HG02610 (cell line): ENCODE data around the gene AMMECR1.
A peak's percentile ranks its signal among the peaks of the same experiment; 100 is the strongest.
"Not testable (repeated sequence)": the region's sequence is repeated elsewhere in the genome, so short reads cannot be mapped to it uniquely, and the experiment has no call there.

Experiments
- ATAC-seq: cut with Tn5 transposase; IDR thresholded peaks from one replicate; pipeline ENCODE4 v1.9.1; 2021; ENCODE audit warnings: mild to moderate bottlenecking, moderate library complexity; ENCODE audit not compliant: unreplicated experiment

Gene AMMECR1

DNA sequence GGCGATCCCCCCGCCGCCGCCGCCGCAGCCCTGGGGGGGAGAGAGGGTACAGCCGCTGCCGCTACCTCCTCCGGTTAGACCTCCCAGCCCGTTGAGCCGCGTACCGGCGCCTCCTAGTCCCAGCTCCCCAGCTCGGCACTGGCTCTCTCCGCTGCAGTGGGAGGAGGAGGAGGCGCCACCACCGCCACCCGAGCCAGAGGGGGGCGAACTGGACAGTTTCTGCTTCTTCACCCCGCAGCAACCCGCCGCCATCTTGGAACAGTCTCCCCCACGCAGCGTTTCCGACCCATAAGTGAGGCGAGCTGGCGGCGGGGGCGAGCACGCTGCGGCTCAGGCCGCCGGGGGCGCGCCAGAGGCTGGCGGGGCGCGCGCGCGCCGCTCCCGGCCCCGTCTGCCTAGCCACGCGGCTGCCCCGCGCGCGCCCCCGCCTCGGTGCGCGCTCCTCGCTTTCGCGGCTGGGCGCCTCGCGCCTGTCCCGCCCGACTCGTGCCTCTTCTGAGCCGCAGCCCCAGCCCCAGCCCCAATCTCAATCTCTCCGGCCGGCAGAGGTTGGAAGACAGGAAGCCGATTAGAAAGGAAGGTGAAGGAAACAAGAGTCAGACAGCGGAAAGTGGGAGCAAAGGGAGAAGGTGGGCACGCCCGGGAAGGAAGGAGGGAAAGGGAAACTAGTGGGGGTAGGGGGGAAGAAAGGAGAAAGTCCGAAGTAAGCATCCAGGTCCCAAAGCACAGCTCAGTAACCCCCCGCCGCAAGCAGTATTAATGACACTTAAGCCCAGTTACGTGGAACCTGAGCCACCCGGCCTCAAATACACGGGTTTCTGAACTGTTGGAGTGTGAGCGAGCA is at the start of gene AMMECR1:
TSS of gene AMMECR1 (minus strand) at position 266 of the 844 bp plus-strand sequence. CDS start at position 252, 14 bp downstream.
- peak; percentile 82 for ATAC-seq

DNA sequence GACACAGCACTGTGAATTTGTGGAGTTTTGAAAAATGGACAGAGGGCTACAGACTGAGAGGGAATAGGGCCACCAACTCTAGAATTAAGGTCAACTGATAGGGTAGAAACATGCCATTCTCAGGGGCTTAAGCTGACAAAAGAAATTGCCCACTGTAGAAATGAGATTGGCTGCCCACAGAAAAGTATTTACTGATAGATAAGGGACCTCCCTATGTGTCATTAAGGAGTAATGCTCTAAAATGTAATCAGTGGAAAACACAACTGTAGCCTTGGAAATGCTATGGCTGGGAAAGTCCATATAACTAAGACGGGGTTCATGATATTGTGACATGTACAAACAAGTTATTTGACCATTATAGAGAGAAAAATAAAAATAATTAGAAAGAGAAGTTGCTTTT is 45.4 kb upstream of the AMMECR1 start:
- no peak for ATAC-seq

DNA sequence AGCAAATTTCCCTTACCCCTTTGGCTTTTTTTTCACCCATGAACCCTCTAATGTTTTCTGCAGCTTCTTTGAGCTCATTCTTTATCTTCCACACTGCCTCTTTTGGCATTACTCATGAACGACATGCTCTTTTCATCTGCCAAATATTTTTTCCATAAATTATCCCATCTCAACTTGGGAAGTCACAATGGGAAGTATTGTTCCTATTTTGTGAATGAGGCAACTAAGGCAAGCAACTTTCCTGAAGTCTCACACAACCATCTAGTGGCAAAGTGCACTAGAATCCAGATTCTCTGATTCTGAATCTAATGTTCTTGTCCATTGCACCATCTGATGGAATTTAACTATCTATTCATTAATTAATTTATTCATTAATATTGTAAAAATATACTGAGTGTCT is 41.4 kb upstream of the AMMECR1 start:
- ATAC-seq = no peak

DNA sequence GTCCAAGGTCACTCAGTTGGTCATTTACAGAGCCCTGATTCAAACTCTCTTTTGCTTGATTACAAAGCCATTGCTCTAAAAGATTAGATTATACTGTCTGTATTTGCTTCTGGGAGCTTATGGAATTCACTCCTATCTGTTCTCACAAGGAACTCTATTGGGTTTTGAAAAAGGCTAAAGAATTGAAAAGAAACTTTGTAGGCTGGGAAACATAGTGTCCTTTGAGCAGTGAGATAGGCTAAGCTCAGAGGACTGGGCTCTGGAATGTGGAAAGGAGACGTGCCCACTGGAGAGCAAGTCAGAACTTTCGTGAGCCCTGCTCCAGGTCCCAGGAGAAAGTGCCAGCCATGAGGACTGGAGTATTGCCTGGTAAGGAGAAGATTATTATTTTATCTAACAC is 40.7 kb upstream of the AMMECR1 start, which contains the start of gene RTL9:
TSS of gene RTL9 (plus strand) at position 301 of the 400 bp plus-strand sequence. CDS start 91,770 bp downstream, outside the sequence.
- ATAC-seq = no peak

DNA sequence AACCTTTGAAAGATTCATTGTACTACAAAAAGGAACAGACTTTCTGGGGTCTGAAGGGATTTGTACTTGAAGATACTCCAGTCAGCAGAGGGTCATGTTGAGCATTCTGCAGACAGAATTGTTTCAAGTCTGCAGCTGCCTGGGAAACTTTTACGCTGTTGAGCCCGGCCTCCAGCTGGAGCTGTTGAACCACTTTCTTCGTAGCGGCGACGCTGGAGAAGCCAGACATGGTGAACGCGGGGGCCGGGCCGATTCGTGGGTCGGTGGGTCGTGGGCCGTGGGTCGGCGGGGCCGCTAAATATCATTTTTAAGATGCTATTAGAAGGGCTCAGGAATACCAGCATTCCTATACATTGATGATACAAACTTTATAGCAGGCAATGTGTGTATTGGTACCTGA is 28.8 kb upstream of the AMMECR1 start:
- no peak for ATAC-seq

DNA sequence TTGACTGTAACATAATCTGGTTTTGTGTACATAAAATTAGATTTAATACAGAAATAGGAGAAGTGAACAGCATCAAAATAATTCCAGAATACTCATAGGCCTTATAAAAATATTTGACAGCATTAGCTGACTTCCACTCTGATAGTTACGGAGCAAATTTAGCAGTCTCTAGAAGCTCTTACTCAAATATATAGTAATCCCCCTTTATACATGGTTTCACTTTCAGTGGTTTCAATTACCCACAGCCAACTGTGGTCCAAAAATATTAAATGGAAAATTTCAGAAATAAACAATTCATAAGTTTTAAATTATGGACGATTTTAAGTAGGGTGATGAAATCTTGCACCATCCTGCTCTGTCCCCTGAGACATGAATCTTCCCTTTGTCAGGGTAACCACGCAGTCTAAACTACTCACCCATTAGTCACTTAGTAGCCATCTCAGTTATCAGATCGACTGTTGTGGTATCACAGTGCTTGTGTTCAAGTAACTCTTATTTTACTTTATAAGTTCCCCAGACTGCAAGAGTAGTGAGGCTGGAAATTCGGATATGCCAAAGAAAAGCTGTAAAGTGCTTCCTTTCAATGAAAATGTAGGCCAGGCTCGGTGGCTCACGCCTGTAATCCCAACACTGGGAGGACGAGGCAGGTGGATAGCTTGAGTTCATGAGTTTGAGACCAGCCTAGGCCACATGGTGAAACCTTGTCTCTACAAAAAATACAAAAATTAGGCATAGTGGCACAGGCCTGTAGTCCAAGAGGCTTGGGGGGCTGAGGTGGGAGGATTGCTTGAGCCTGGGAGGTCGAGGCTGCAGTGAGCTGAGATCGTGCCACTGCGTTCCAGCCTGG is 23.5 kb upstream of the AMMECR1 start:
- peak; percentile 91 for ATAC-seq

DNA sequence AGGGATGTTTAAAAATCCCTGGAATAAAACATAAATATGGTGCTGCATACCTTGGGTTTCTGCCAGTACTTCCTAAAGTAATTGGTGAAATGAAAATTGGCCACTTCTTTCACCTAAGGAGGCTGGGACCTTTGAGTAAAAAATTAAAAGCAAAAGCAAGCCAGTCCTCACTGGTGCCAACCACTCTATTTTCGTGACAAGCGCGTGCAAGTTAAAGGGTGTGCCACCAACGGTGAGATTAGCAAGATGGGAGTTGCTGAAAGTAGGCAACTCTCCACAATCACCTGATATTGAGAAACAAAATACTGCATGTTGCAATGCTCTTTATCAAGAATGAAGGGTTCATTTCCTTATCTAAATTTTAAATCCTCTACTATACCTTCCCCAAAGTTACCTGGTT is 21.1 kb upstream of the AMMECR1 start:
- no peak for ATAC-seq

DNA sequence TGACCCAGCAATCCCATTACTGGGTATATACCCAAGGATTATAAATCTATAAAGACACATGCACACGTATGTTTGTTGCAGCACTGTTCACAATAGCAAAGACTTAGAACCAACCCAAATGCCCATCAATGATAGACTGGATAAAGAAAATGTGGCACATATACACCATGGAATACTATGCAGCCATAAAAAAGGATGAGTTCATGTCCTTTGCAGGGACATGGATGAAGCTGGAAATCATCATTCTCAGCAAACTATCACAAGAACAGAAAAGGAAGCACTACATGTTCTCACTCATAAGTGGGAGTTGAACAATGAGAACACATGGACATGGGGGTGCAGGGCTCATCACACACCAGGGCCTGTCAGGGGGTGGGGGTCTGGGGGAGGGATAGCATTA is 15.6 kb upstream of the AMMECR1 start:
- ATAC-seq = not testable (repeated sequence)

DNA sequence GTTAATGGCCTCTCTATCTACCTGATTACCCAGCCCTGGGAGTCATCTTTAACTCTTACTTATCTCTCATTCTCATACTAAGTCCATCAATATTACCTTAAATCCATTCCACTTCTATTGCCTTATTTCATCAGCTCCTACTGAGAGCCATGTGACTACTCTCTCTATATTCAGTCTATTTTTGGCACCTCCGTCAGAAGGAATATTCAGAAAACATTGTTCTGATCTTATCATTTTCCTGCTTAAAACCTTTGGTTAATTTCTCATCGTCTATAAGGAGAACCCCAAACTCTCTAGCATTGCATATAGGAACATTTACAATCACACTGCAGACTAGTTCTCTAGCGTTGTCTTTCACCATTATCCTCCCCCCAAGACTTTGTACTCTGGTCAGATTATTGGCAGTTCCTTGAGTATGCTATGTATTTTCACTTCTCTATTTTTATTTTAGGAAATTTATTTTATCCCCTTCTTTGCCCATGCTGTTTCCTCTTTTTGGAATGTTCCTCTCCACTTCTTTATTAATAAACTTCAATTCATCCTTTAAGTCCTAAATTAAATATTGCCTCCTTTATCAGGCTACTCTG is 13.7 kb upstream of the AMMECR1 start:
- ATAC-seq = no peak

DNA sequence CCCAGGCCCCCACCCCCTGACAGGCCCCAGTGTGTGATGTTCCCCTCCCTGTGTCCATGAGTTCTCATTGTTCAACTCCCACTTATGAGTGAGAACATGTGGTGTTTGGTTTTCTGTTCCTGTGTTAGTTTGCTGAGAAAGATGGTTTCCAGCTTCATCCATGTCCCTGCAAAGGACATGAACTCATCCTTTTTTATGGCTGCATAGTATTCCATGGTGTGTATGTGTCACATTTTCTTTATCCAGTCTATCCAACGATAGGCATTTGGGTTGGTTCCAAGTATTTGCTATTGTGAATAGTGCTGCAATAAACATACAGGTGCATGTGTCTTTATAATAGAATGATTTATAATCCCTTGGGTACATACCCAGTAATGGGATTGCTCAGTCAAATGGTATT is 10.7 kb upstream of the AMMECR1 start:
- ATAC-seq = not testable (repeated sequence)

DNA sequence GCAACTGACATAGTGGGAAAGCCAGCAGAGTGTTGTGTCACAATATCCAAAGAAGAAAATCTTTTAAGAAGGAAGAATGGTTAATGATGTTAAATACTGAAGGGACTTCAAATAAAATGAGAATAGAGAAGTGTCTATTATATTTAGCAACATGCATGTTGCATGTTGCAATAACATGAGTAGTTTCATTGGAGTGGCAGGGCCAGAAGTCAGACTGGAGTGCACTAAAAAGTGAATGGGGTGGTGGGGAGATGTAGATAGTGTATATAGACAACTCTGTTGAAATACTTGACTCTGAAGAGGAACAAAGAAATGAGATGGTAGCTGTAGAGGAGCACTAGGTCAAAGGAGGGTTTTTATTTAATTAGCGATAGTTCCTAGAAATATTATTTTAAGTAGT is 9.5 kb upstream of the AMMECR1 start:
- no peak for ATAC-seq

DNA sequence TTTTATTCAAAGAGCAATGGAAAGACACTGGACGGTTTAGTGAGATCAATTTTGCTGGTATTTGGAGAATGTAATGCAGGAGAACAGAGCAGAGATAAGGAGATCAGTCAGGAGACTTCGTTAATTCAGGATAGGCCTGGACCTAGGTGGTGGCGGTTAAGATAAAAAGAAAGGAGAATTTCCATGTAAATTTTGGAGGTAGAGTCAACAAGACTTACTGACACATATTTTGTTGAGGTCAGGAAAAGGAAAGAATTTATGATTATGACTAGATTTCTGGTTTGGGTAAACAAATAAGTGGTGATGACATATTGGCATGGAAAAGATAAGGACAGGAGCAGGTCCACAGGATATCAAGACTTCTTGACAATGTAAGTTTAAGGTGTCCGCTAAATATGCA is 8.8 kb upstream of the AMMECR1 start:
- ATAC-seq = no peak

DNA sequence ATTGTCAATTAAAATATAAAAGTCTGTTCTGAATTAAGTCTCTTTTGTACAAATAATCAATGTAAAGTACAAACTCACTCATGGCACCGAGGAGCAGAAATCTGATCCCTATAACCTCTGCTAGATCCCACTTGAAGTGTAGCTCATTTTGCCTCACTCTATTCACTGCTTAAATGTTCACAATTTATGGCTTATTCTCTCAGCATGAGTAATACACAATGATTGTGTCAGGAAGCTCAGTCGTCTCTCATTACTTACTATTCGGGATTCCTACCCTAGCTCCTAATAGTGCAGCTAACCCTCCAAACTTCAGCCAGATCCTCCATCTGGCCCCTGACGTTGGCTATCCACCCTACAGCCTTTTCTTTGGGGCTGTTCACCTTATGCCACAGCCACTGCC is 4.7 kb upstream of the AMMECR1 start:
- no peak for ATAC-seq

DNA sequence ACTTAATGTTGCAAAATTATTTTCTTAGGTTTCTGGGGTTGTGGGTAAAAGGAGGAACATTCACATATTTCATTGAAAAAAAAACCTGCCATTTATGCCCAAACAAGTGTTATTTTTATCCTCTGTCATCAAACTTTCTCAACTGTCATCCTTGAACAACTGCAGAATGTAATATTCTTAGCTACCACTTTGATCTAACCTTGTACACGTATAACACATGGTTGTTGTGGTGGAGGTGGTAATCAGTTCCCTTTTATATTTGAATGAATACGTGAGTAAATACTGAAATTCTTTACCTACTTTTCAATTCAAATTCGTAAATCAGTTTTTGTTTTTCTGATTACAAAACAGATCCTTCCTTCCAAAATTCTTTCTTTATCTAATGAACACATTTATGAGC is 3.8 kb upstream of the AMMECR1 start:
- peak; percentile 40 for ATAC-seq

DNA sequence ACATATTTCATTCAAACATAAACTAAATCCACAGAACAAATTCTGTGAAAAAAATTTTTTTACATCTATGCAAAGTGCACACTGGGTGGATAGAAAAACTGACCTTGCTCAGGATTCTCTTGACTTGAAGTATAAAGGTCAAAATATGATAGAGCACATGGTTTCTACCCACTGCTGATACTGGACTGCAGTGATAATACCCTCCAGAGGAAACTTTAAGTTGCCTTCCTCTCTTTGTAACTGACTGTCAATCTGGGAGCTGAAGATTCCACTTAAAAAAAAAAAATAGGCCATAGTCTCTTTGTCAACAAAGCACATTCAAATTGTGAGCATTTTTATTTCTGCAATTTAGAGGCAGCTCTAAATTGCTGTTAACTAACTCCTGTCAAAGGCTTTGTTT is 3.2 kb upstream of the AMMECR1 start:
- no peak for ATAC-seq

DNA sequence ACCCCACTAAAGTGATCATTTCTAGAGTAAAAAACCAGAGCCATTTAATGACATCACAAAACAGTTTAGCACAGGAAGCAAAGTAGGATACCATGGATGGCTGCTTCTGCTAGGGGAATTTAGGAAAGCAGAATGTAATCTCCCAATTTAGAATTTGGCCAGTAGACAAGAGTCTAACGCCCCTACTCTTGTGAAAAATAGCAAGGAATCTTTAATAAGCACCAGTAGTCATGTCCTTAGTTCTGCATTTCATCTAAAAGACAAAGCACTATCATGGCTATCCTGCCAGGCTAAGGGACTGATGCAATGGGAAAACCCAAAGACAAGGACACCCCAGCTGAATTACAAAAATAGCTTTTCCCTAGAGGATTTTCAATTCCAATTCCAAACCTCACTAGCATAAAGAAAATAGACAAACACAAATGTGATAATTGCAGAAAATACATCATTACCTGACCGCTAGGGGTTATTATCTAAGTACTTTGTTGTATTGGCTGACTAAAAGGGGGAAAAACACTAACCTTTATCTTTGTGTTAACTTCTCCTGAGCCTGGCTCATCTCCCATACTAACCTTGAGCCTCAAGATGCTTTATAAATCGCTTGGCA is 2.6 kb upstream of the AMMECR1 start:
- ATAC-seq = no peak

DNA sequence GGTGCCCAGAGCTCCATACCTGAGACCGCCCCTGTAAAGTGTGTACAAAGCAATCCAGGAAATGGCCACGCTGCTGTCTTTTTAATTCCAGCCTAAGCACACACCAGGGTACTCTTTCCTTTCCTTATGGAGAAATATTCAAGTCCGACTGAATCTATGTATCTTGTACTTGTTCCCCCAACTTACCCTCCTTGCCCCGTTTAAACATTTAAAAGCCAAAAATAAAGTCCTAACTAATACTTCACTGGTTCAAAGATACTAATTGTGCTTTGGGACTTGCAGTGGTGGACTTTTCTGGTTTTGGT is 731 bp upstream of the AMMECR1 start:
- peak; percentile 16 for ATAC-seq

DNA sequence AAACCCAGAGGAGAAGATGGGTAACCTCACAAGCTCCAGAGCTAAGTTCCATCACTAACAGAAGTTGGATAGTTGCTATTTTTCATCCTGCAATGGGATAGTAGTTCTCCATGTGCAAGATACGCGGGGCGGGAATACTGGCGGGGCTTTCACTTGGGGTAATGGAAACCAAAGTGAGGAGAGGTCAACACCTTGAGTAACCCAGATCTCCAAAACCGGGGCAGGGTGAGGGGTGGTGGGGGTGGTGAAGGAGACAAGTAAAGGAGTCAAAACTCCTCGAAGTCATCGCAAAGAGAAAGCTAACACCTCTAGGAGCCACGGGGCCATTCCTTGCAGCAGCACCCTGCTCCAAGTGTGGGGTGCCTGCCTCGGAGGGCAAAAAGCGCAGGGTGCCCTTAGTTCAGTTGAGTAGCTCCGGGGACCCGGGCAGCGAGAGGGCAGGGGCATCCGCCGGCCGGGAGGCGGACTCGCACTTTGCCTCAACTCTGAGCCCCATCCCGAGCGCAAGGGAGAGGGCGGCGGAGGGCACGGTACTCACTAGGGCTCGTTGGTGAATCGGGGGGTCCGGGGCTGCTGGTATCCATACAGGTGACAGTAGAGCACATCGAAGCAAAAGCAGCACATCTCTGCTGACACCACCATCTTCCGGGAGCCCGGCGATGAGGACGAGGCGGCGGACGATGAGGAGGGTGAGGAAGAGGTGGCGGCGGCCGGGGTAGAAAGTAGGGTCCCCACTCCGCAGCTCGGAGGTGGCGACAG is 645 bp downstream of the AMMECR1 start:
- peak; percentile 3 for ATAC-seq

DNA sequence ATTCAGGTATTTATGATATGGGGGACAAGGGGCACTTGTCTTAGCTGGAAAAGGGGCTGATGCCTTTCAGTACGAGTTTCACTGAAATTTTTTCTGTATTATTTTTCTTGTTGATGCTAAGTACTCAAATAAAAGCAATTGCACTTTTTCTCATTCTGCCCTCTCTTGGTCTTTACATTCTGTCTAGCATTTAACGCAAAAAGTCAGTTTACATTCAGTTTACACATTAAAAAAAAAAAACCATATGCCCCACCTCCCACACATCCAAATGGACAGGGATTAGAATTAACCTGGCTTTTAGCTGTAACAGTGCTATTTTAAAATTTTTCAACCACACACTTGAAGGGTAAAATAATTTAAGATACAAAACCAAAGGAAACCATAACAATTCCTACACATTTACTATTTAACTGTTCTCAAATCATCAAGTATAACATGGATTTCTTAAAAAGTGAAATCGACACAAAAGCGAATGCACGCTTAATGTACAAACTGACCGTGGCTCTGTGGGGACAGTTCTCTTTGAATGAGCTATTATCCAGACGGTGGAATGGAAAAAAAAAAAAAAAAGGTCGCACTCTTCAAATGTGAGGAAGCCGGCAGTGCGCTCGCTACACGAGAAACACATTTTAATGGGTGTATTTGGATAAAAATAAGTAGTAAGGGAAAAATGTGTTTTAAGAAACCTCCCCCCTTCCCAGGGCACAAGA is 1.4 kb downstream of the AMMECR1 start:
- no peak for ATAC-seq

DNA sequence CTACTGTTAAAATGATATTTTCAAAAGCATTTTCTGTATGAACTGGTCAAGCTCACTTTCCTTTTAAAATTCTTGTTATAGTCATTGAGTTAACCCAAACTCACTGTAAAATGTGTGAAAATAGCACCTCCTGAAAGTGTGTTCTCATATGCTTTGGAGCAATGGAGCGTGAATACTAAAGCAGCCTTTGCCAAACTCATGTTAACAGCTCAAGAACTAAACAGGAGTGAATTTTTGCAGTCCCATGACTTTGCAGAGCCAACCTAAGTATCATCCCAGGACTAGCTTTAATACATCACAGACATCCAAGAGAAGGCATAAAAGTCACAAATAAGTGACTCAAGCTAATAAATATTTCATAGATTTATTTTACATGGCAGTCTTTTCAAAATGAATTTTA is 2.3 kb downstream of the AMMECR1 start:
- ATAC-seq = peak; percentile 18
